ENCODE results near the gene SLITRK1. TPM values are rescaled to one million over a fixed set of nuclear protein-coding genes. Genes with fewer than 3 reads are reported as not detected.

SLITRK1 gene
- total RNA-seq, 6 donors from 2014 or later: not detected

GRCh38 chr13:83839146-83839545 is 43.1 kb downstream of the SLITRK1 start:
- WGBS, 2 donors: 68 to 71% methylated on average over 3 of the region's 3 CpGs

GRCh38 chr13:83831796-83832195 is 50.5 kb downstream of the SLITRK1 start:
- DNase-seq (no peak), ATAC-seq (ENCODE audit: low FRiP score in 2 of 2) (no peak)
- no peak for TF ChIP-seq POLR2A (IDR thresholded peaks at IDR 0.05)
- TF ChIP-seq CTCF (IDR thresholded peaks at IDR 0.05): no peak
- no peak for TF ChIP-seq POLR2AphosphoS5 (IDR thresholded peaks at IDR 0.05)
- TF ChIP-seq EP300 (IDR thresholded peaks at IDR 0.05): no peak
- no peaks in the 10 kb centered on the region for H3K4me1 ChIP-seq
- WGBS, 2 donors: 64 to 68% methylated on average over 3 of the region's 3 CpGs
- H3K36me3 ChIP-seq: no peaks in the 10 kb centered on the region
- no peak overlapping the region for H3K27ac ChIP-seq
- H3K9me3 ChIP-seq: no peaks in the 10 kb centered on the region
- H3K27me3 ChIP-seq: no peaks in the 10 kb centered on the region
- no peak overlapping the region for H3K4me3 ChIP-seq

More at GRCh38 chr13:83839146-83839545, 43.1 kb downstream of the SLITRK1 start:
- no peak overlapping the region for H3K27ac ChIP-seq
- TF ChIP-seq POLR2AphosphoS5 (IDR thresholded peaks at IDR 0.05) (no peak), CTCF (IDR thresholded peaks at IDR 0.05) (no peak), POLR2A (IDR thresholded peaks at IDR 0.05) (no peak), EP300 (IDR thresholded peaks at IDR 0.05) (no peak)
- DNase-seq (no peak), ATAC-seq (ENCODE audit: low FRiP score in 2 of 2) (no peak)
- H3K4me1 ChIP-seq: no peaks in the 10 kb centered on the region
- H3K36me3 ChIP-seq: no peaks in the 10 kb centered on the region
- H3K27me3 ChIP-seq: no peaks in the 10 kb centered on the region
- H3K4me3 ChIP-seq: no peak overlapping the region
- no peaks in the 10 kb centered on the region for H3K9me3 ChIP-seq

- DNase-seq (no peak), ATAC-seq (ENCODE audit: low FRiP score in 2 of 2) (no peak)
- H3K9me3 ChIP-seq: no peaks in the 10 kb centered on the region
- H3K4me1 ChIP-seq: no peaks in the 10 kb centered on the region
- no peaks in the 10 kb centered on the region for H3K27me3 ChIP-seq
- no peak overlapping the region for H3K4me3 ChIP-seq
- H3K36me3 ChIP-seq: no peaks in the 10 kb centered on the region
- no peak overlapping the region for H3K27ac ChIP-seq
- TF ChIP-seq CTCF (IDR thresholded peaks at IDR 0.05): no peak
- no peak for TF ChIP-seq EP300 (IDR thresholded peaks at IDR 0.05)
- 44 to 46% methylated on average over 2 of the region's 2 CpGs for WGBS, 2 donors
Observed at GRCh38 chr13:83829810-83830209, 52.5 kb downstream of the SLITRK1 start.

- Histone ChIP-seq H3K27me3 (no peaks in the 10 kb centered on the region), H3K4me3 (no peak overlapping the region), H3K36me3 (no peaks in the 10 kb centered on the region), H3K4me1 (no peaks in the 10 kb centered on the region), H3K27ac (no peak overlapping the region), H3K9me3 (peaks cover 0 to 2% (median 0%) of the 10 kb centered on the region in 4 donors)
- DNase-seq (no peak), ATAC-seq (ENCODE audit: low FRiP score in 2 of 2) (no peak)
- no peak for TF ChIP-seq POLR2AphosphoS5 (IDR thresholded peaks at IDR 0.05)
- no peak for TF ChIP-seq EP300 (IDR thresholded peaks at IDR 0.05)
- TF ChIP-seq POLR2A (IDR thresholded peaks at IDR 0.05): no peak
- TF ChIP-seq CTCF (IDR thresholded peaks at IDR 0.05): no peak
Observed at GRCh38 chr13:83827338-83827737, 54.9 kb downstream of the SLITRK1 start.
